A549 (cell line): ENCODE measurements around the gene VDR. TPM values are rescaled to one million over a fixed set of nuclear protein-coding genes. Genes with fewer than 3 reads are reported as not detected.

ENCODE experiments used
- ATAC-seq, 2 experiments: fragments of 200-7000 bp in 1 of 2; fragments of >200 bp in 1 of 2; cut with Nextera tagmentation in 1 of 2; cut with Tn5 transposase in 1 of 2; 3 replicates each; pipeline versions ENCODE4 v1.8.0 to v1.9.1; 2018 to 2020; ENCODE audit warnings: mild to moderate bottlenecking in 1 of 2, moderate library complexity in 1 of 2
- CTCF ChIA-PET: fragments of 300-600 bp; sonication (Branson Sonifier 250); formaldehyde crosslinking; extraction: SDS; loops from one replicate; lab custom pipeline; 2021; ENCODE audit warnings: antibody characterized with exemption, inconsistent platforms; lab: Yijun Ruan, JAX
- POLR2A ChIA-PET: fragments of 350-600 bp; formaldehyde crosslinking; extraction: SDS; loops from one replicate; lab custom pipeline; 2021; ENCODE audit warnings: antibody characterized with exemption, inconsistent platforms; lab: Yijun Ruan, JAX
- DNase-seq, 2 experiments: peaks; one replicate each; pipeline versions ENCODE4 v3.0.0 to v3.0.0-alpha.2; 2011 to 2016; ENCODE audit warnings: low read depth in 1 of 2, low spot score in 1 of 2
- FAIRE-seq: peaks from 2 replicates; lab custom pipeline; 2011; peaks lifted over from hg19 to GRCh38; lab: Jason Lieb, UNC
- H3K27ac ChIP-seq, 2 experiments: fragments of >200 bp; sonication (Bioruptor Twin); formaldehyde crosslinking; 3 replicates each; pipeline ENCODE4 v1.5.1; 2016 to 2017
- H3K4me1 ChIP-seq: fragments of >200 bp; sonication (Bioruptor Twin); formaldehyde crosslinking; 3 replicates; pipeline ENCODE4 v1.6.1; 2016
- H3K4me2 ChIP-seq: fragments of >200 bp; sonication (Bioruptor Twin); formaldehyde crosslinking; 3 replicates; pipeline ENCODE4 v1.6.1; 2016
- H3K4me3 ChIP-seq: fragments of >200 bp; sonication (Bioruptor Twin); formaldehyde crosslinking; 3 replicates; pipeline ENCODE4 v1.5.1; 2016
- H3K9me3 ChIP-seq: fragments of >200 bp; sonication (Bioruptor Twin); formaldehyde crosslinking; 3 replicates; pipeline ENCODE4 v1.6.1; 2016
- ATOH8 ChIP-seq: fragments of 250-450 bp; sonication (Bioruptor Pico); IDR thresholded peaks from 2 replicates; pipeline ENCODE4 v1.5.0; 2020; ENCODE audit warnings: low read depth, mild to moderate bottlenecking, moderate library complexity
- BCL3 ChIP-seq: fragments of >200 bp; sonication (Bioruptor Twin); formaldehyde crosslinking; IDR thresholded peaks from 3 replicates; pipeline ENCODE4 v1.6.1; 2016
- BHLHE40 ChIP-seq: IDR thresholded peaks from 2 replicates; pipeline ENCODE4 v1.6.1; 2012; ENCODE audit warnings: low read depth, low read length, inconsistent platforms
- EHF ChIP-seq: fragments of 250-450 bp; sonication (Bioruptor Pico); IDR thresholded peaks from 2 replicates; pipeline ENCODE4 v1.5.0; 2020; ENCODE audit warnings: mild to moderate bottlenecking
- EHMT2 ChIP-seq: fragments of 200-600 bp; sonication (generic); IDR thresholded peaks from 2 replicates; pipeline ENCODE4 v1.6.1; 2016; ENCODE audit warnings: antibody characterized with exemption, low read depth, mild to moderate bottlenecking, moderate library complexity
- ELK1 ChIP-seq: fragments of 150-350 bp; IDR thresholded peaks from 2 replicates; pipeline ENCODE4 v1.6.1; 2014; ENCODE audit warnings: low read depth, mild to moderate bottlenecking, low read length
- GATA3 ChIP-seq: IDR thresholded peaks from 2 replicates; pipeline ENCODE4 v1.6.1; 2012; ENCODE audit warnings: borderline replicate concordance
- HES2 ChIP-seq: fragments of >200 bp; sonication (Bioruptor Twin); formaldehyde crosslinking; IDR thresholded peaks from 2 replicates; pipeline ENCODE4 v1.6.1; 2016
- HEYL ChIP-seq: fragments of 250-450 bp; sonication (Bioruptor Pico); IDR thresholded peaks from 2 replicates; pipeline ENCODE4 v1.8.0; 2021; ENCODE audit warnings: mild to moderate bottlenecking, moderate library complexity
- HMGXB4 ChIP-seq: fragments of 250-450 bp; sonication (Bioruptor Pico); IDR thresholded peaks from 2 replicates; pipeline ENCODE4 v1.5.0; 2021; ENCODE audit warnings: mild to moderate bottlenecking, moderate library complexity, borderline replicate concordance
- JUN ChIP-seq, 2 experiments: fragments of >200 bp; sonication (Bioruptor Twin); formaldehyde crosslinking; IDR thresholded peaks; 2 replicates in 1 of 2; 3 replicates in 1 of 2; pipeline ENCODE4 v1.6.1; 2016 to 2017
- JUNB ChIP-seq: fragments of >200 bp; sonication (Bioruptor Twin); formaldehyde crosslinking; IDR thresholded peaks from 2 replicates; pipeline ENCODE4 v1.6.1; 2016
- NPAS2 ChIP-seq: fragments of 250-450 bp; sonication (Bioruptor Pico); IDR thresholded peaks from 2 replicates; pipeline ENCODE4 v1.8.0; 2022; ENCODE audit warnings: mild to moderate bottlenecking, moderate library complexity, borderline replicate concordance
- NR3C1 ChIP-seq: fragments of >200 bp; sonication (Bioruptor Twin); formaldehyde crosslinking; IDR thresholded peaks from 3 replicates; pipeline ENCODE4 v1.6.1; 2017
- PBX3 ChIP-seq: IDR thresholded peaks from 2 replicates; pipeline ENCODE4 v1.6.1; 2012
- PHF8 ChIP-seq: fragments of 200-600 bp; sonication (generic); IDR thresholded peaks from 2 replicates; pipeline ENCODE4 v1.6.1; 2016; ENCODE audit warnings: low read depth, mild to moderate bottlenecking, antibody characterized with exemption, moderate library complexity, borderline replicate concordance
- POLR2AphosphoS2 ChIP-seq: conservative IDR thresholded peaks from 2 replicates; pipeline ENCODE4 v1.6.1; 2012; ENCODE audit warnings: low read length, improper control_type of control experiment, inconsistent platforms
- RAD21 ChIP-seq, 2 experiments: fragments of >200 bp in 1 of 2; sonication (Bioruptor Twin) in 1 of 2; formaldehyde crosslinking in 1 of 2; IDR thresholded peaks in 1 of 2; conservative IDR thresholded peaks in 1 of 2; 2 replicates in 1 of 2; 3 replicates in 1 of 2; pipeline ENCODE4 v1.6.1; 2012 to 2018; ENCODE audit warnings: inconsistent platforms in 1 of 2
- RCOR1 ChIP-seq: fragments of 150-350 bp; IDR thresholded peaks from 2 replicates; pipeline ENCODE4 v1.6.1; 2014; ENCODE audit warnings: antibody characterized with exemption, low read length, low read depth
- SMC3 ChIP-seq: fragments of >200 bp; sonication (Bioruptor Twin); formaldehyde crosslinking; IDR thresholded peaks from 3 replicates; pipeline ENCODE4 v1.6.1; 2018; ENCODE audit warnings: inconsistent platforms
- SREBF2 ChIP-seq: fragments of 450-650 bp; IDR thresholded peaks from 2 replicates; pipeline ENCODE4 v1.6.1; 2014; ENCODE audit warnings: mild to moderate bottlenecking, moderate library complexity
- TFCP2L1 ChIP-seq: fragments of 250-450 bp; sonication (Bioruptor Pico); IDR thresholded peaks from 2 replicates; pipeline ENCODE4 v1.5.0; 2021; ENCODE audit warnings: mild to moderate bottlenecking
- TP53 ChIP-seq: fragments of 250-450 bp; sonication (Bioruptor Pico); IDR thresholded peaks from 2 replicates; pipeline ENCODE4 v1.5.0; 2021; ENCODE audit warnings: mild to moderate bottlenecking, moderate library complexity
- ZC3H11A ChIP-seq: fragments of 450-650 bp; IDR thresholded peaks from 2 replicates; pipeline ENCODE4 v1.6.1; 2014; ENCODE audit warnings: antibody characterized with exemption, mild to moderate bottlenecking
- ZNF302 ChIP-seq: fragments of 250-450 bp; sonication (Bioruptor Pico); IDR thresholded peaks from 2 replicates; pipeline ENCODE4 v1.9.0; 2021; ENCODE audit warnings: inconsistent platforms, mild to moderate bottlenecking, moderate library complexity
- ZSCAN20 ChIP-seq: fragments of 250-450 bp; sonication (Bioruptor Pico); IDR thresholded peaks from 2 replicates; pipeline ENCODE4 v1.8.0; 2022; ENCODE audit warnings: mild to moderate bottlenecking, moderate library complexity
- WGBS: methylation state at CpG from one replicate; pipeline ENCODE4 v1.1.6; 2017; ENCODE audit errors: missing lambda C conversion rate; 5-methylcytosine and 5-hydroxymethylcytosine counted together
- polyA plus RNA-seq, 4 experiments: library from polyadenylated mRNA; depleted of rRNA in 3 of 4; stranded (reverse); fragments of >200 nt; fragmentation: RNase III in 1 of 4; extraction: RNeasy Plus Mini Kit Qiagen cat#74134 plus additional on column Dnase treatment in 1 of 4; gene quantifications; 2 replicates in 3 of 4; 3 replicates in 1 of 4; pipeline ENCODE4 v1.2.3, GENCODE V29; 2011 to 2017

Gene VDR
- polyA plus RNA-seq, 2 of the 4 experiments (the other 2 are of a cell fraction) = 1.9 to 2.1 TPM

- TF ChIP-seq HMGXB4 (CRISPR knock-in tag) = no peak
Observed at GRCh38 chr12:47863985-47864384, 40.8 kb downstream of the VDR start (continued).

GRCh38 chr12:47863467-47863866 is 41.3 kb downstream of the VDR start:
- no peaks in the 10 kb centered on the region for H3K4me1 ChIP-seq
- TF ChIP-seq JUNB (no peak), ZSCAN20 (CRISPR knock-in tag) (no peak), ATOH8 (CRISPR knock-in tag) (no peak), TFCP2L1 (CRISPR knock-in tag) (no peak), NR3C1 (no peak), SMC3 (no peak), ZC3H11A (no peak), ZNF302 (CRISPR knock-in tag) (no peak), EHMT2 (no peak), NPAS2 (no peak), EHF (no peak), TP53 (CRISPR knock-in tag) (no peak), JUN (IDR thresholded peaks at IDR 0.05) (no peak), SREBF2 (no peak), BHLHE40 (no peak), HMGXB4 (CRISPR knock-in tag) (no peak), BCL3 (no peak), POLR2AphosphoS2 (no peak), HES2 (no peak), PHF8 (no peak)
- 63% methylated on average over 7 of the region's 7 CpGs for WGBS
- no peak overlapping the region for H3K4me2 ChIP-seq
- ChIA-PET POLR2A (no interaction called here), CTCF (interaction anchor here (0.8 to 5.9 kb wide), 6 partner anchors 25 to 149 kb away, joined by 3 to 24 read pairs (median 3); no protein-coding TSS in a partner anchor)
- ATAC-seq = no peak
- H3K9me3 ChIP-seq = no peaks in the 10 kb centered on the region
- no peak for FAIRE-seq
- DNase-seq = no peak
- H3K27ac ChIP-seq = no peak overlapping the region
- H3K4me3 ChIP-seq = no peak overlapping the region

- ChIA-PET POLR2A (no interaction called here), CTCF (interaction anchor here (0.6 to 5.9 kb wide), 9 partner anchors 9 to 150 kb away, joined by 3 to 24 read pairs (median 3); partner anchors contain the start of gene TMEM106C)
- Histone ChIP-seq H3K4me3 (no peak overlapping the region), H3K4me2 (no peak overlapping the region), H3K4me1 (no peaks in the 10 kb centered on the region), H3K27ac (no peak overlapping the region), H3K9me3 (no peaks in the 10 kb centered on the region)
- TF ChIP-seq RAD21 (conservative IDR thresholded peaks at IDR 0.05 in 1 of 2, IDR thresholded peaks at IDR 0.05 in 1 of 2) = no peak
- TF ChIP-seq RCOR1 = no peak
- no peak for TF ChIP-seq GATA3
- TF ChIP-seq HES2 = no peak
- no peak for TF ChIP-seq PBX3
- no peak for TF ChIP-seq ELK1
- TF ChIP-seq PHF8 = no peak
- TF ChIP-seq NR3C1 = no peak
- TF ChIP-seq HEYL (CRISPR knock-in tag) = no peak
- ATAC-seq (no peak), FAIRE-seq (no peak), DNase-seq (no peak)
- WGBS = 72% methylated on average over 7 of the region's 7 CpGs
Observed at GRCh38 chr12:47862881-47863280, 41.9 kb downstream of the VDR start.
